GM23338 (cell line): ENCODE measurements around the gene NKX3-2. TPM values are rescaled to one million over a fixed set of nuclear protein-coding genes. Genes with fewer than 3 reads are reported as not detected.

ENCODE experiments used
- ATAC-seq: fragments of 200-7000 bp; cut with Tn5 transposase; 3 replicates; pipeline ENCODE4 v1.9.1; 2020
- DNase-seq: peaks from one replicate; pipeline ENCODE4 v3.0.0-alpha.2; 2015; ENCODE audit warnings: low spot score
- H2AFZ ChIP-seq: fragments of 200-600 bp; sonication (generic); 2 replicates; pipeline ENCODE4 v1.8.0; 2016; ENCODE audit warnings: antibody characterized with exemption, mild to moderate bottlenecking, moderate library complexity
- H3F3A ChIP-seq: fragments of 200-600 bp; sonication (generic); replicated peaks from 2 replicates; pipeline ENCODE4 v1.8.0; 2017; ENCODE audit warnings: antibody characterized with exemption, mixed run types, low read depth
- H3K27ac ChIP-seq: fragments of 200-600 bp; sonication (generic); 2 replicates; pipeline ENCODE4 v1.6.1; 2016; ENCODE audit warnings: low read depth
- H3K27me3 ChIP-seq: fragments of 200-600 bp; sonication (generic); 2 replicates; pipeline ENCODE4 v1.8.0; 2016; ENCODE audit warnings: mild to moderate bottlenecking, mixed run types, moderate library complexity; ENCODE audit not compliant: insufficient read depth
- H3K36me3 ChIP-seq: fragments of 200-600 bp; sonication (generic); 2 replicates; pipeline ENCODE4 v1.8.0; 2016; ENCODE audit warnings: mild to moderate bottlenecking; ENCODE audit not compliant: insufficient read depth
- H3K4me1 ChIP-seq: fragments of 200-600 bp; sonication (generic); 2 replicates; pipeline ENCODE4 v1.8.0; 2016; ENCODE audit warnings: mild to moderate bottlenecking, moderate library complexity; ENCODE audit not compliant: insufficient read depth
- H3K4me2 ChIP-seq: fragments of 200-600 bp; sonication (generic); 2 replicates; pipeline ENCODE4 v1.7.1; 2017; ENCODE audit warnings: mixed run types
- H3K4me3 ChIP-seq: fragments of 200-600 bp; sonication (generic); 2 replicates; pipeline ENCODE4 v1.6.1; 2016; ENCODE audit warnings: mixed run types
- H3K79me2 ChIP-seq: fragments of 200-600 bp; sonication (generic); replicated peaks from 2 replicates; pipeline ENCODE4 v1.8.0; 2017; ENCODE audit warnings: mild to moderate bottlenecking; ENCODE audit not compliant: insufficient read depth
- H3K9me2 ChIP-seq: fragments of 200-600 bp; sonication (generic); 2 replicates; pipeline ENCODE4 v1.8.0; 2017; ENCODE audit not compliant: insufficient read depth
- H4K20me1 ChIP-seq: fragments of 200-600 bp; sonication (generic); replicated peaks from 2 replicates; pipeline ENCODE4 v1.8.0; 2017; ENCODE audit warnings: mild to moderate bottlenecking; ENCODE audit not compliant: insufficient read depth
- H3K27ac Mint-ChIP-seq: 2 replicates; pipeline ENCODE4 v1.8.0; 2020; ENCODE audit warnings: inconsistent platforms, mild to moderate bottlenecking, moderate library complexity, mixed read lengths
- H3K27me3 Mint-ChIP-seq: 3 replicates; pipeline ENCODE4 v1.8.0; 2022; ENCODE audit warnings: low read depth, mild to moderate bottlenecking, moderate library complexity, mixed read lengths, inconsistent platforms; ENCODE audit not compliant: insufficient read depth, poor library complexity
- H3K36me3 Mint-ChIP-seq: 3 replicates; pipeline ENCODE4 v1.8.0; 2021; ENCODE audit warnings: low read depth, mild to moderate bottlenecking, inconsistent platforms, moderate library complexity, mixed read lengths
- H3K4me1 Mint-ChIP-seq: 3 replicates; pipeline ENCODE4 v1.8.0; 2020; ENCODE audit warnings: mild to moderate bottlenecking, inconsistent platforms, mixed read lengths
- H3K4me3 Mint-ChIP-seq: 3 replicates; pipeline ENCODE4 v1.8.0; 2021; ENCODE audit warnings: moderate library complexity, mild to moderate bottlenecking, inconsistent platforms, mixed read lengths
- H3K9me3 Mint-ChIP-seq: 3 replicates; pipeline ENCODE4 v1.8.0; 2020; ENCODE audit warnings: moderate library complexity, mild to moderate bottlenecking, inconsistent platforms, mixed read lengths
- CTCF ChIP-seq, 2 experiments: fragments of 200-600 bp in 1 of 2; sonication (generic) in 1 of 2; conservative IDR thresholded peaks; 2 replicates each; pipeline versions ENCODE4 v1.5.1 to v1.6.1; 2016 to 2017; ENCODE audit warnings: antibody characterized with exemption in 2 of 2, low read depth in 2 of 2, mild to moderate bottlenecking in 2 of 2, moderate library complexity in 1 of 2
- ETS1 ChIP-seq: IDR thresholded peaks from 2 replicates; pipeline ENCODE4 v1.6.1; 2016; ENCODE audit warnings: antibody characterized with exemption
- EZH2 ChIP-seq: fragments of 200-600 bp; sonication (generic); IDR thresholded peaks from one replicate; pipeline ENCODE4 v1.8.0; 2017; ENCODE audit warnings: antibody characterized with exemption, mild to moderate bottlenecking, low read depth; ENCODE audit not compliant: unreplicated experiment
- EZH2phosphoT487 ChIP-seq: fragments of 200-600 bp; sonication (generic); IDR thresholded peaks from one replicate; pipeline ENCODE4 v1.8.1; 2018; ENCODE audit warnings: antibody characterized with exemption; ENCODE audit not compliant: unreplicated experiment
- NANOG ChIP-seq: IDR thresholded peaks from 2 replicates; pipeline ENCODE4 v1.6.1; 2016; ENCODE audit warnings: antibody characterized with exemption, borderline replicate concordance
- STAT1 ChIP-seq: IDR thresholded peaks from one replicate; pipeline ENCODE4 v1.6.1; 2016; ENCODE audit warnings: antibody characterized with exemption; ENCODE audit not compliant: unreplicated experiment
- polyA plus RNA-seq: library from polyadenylated mRNA; unstranded; fragments of >200 nt; fragmentation: Nextera tagmentation; extraction: Ambion mirVana; gene quantifications from 2 replicates; pipeline ENCODE4 v1.2.1, GENCODE V29; 2016
- total RNA-seq: library from RNA; depleted of rRNA; stranded (reverse); fragments of >200 nt; shearing (Covaris generic); gene quantifications from 2 replicates; pipeline ENCODE4 v1.2.3, GENCODE V29; 2014

The NKX3-2 gene
- total and polyA plus RNA-seq, 2 experiments from 2014 or later = 0.14 TPM; not detected in 1

GRCh38 chr4:13538427-13538973 is 5.8 kb downstream of the NKX3-2 start:
- Histone ChIP-seq H3K27ac (no peak overlapping the region), H3K79me2 (no peaks in the 10 kb centered on the region), H3K27me3 (peaks cover 100% of the 10 kb centered on the region), H3K4me2 (peak overlapping the region; percentile 81; the same call in 1 of the 2 replicates), H3K4me3 (peak overlapping the region; percentile 51), H3K4me1 (peaks cover 92% of the 10 kb centered on the region), H2AFZ (no peak overlapping the region), H3F3A (peaks cover 68% of the 10 kb centered on the region), H4K20me1 (peaks cover 24% of the 10 kb centered on the region), H3K9me2 (no peaks in the 10 kb centered on the region), H3K36me3 (no peaks in the 10 kb centered on the region)
- H3K27me3 Mint-ChIP-seq = peaks cover 98% of the 10 kb centered on the region
- TF ChIP-seq EZH2 = peak; percentile 88
- no peak for TF ChIP-seq ETS1
- peak overlapping the region; percentile 32; the same call in 1 of the 3 replicates for H3K4me3 Mint-ChIP-seq
- no peak for ATAC-seq
- H3K36me3 Mint-ChIP-seq = peaks cover 5% of the 10 kb centered on the region; the same call in 1 of the 3 replicates
- H3K27ac Mint-ChIP-seq = no peak overlapping the region
- H3K4me1 Mint-ChIP-seq = peaks cover 55% of the 10 kb centered on the region
- no peak for DNase-seq
- peaks cover 6% of the 10 kb centered on the region; the same call in 2 of the 3 replicates for H3K9me3 Mint-ChIP-seq

- Mint-ChIP-seq H3K27me3 (peaks cover 98% of the 10 kb centered on the region), H3K27ac (no peak overlapping the region), H3K9me3 (peaks cover 6% of the 10 kb centered on the region; the same call in 2 of the 3 replicates), H3K36me3 (peaks cover 5% of the 10 kb centered on the region; the same call in 1 of the 3 replicates), H3K4me3 (no peak overlapping the region), H3K4me1 (peaks cover 53% of the 10 kb centered on the region)
- Histone ChIP-seq H3K4me2 (peak overlapping the region; percentile 65), H3K4me3 (peak overlapping the region; percentile 26; the same call in 1 of the 2 replicates), H3K9me2 (no peaks in the 10 kb centered on the region), H3F3A (peaks cover 67% of the 10 kb centered on the region), H2AFZ (no peak overlapping the region), H3K27me3 (peaks cover 100% of the 10 kb centered on the region), H4K20me1 (peaks cover 18% of the 10 kb centered on the region), H3K79me2 (no peaks in the 10 kb centered on the region), H3K27ac (no peak overlapping the region), H3K4me1 (peaks cover 90% of the 10 kb centered on the region), H3K36me3 (no peaks in the 10 kb centered on the region)
- ATAC-seq (no peak), DNase-seq (peak; percentile 58)
- peak; percentile 73 for TF ChIP-seq EZH2phosphoT487
- peak; percentile 98 for TF ChIP-seq EZH2
- TF ChIP-seq STAT1 = no peak
These were observed 6.5 kb downstream of the NKX3-2 start for GRCh38 chr4:13537832-13538177.

GRCh38 chr4:13537011-13537831 is 7.1 kb downstream of the NKX3-2 start:
- Histone ChIP-seq H2AFZ (no peak overlapping the region), H3K9me2 (no peaks in the 10 kb centered on the region), H3K36me3 (no peaks in the 10 kb centered on the region), H3K27me3 (peaks cover 100% of the 10 kb centered on the region), H3F3A (peaks cover 67% of the 10 kb centered on the region), H3K4me2 (peak overlapping the region; percentile 65), H4K20me1 (peaks cover 18% of the 10 kb centered on the region), H3K4me3 (peak overlapping the region; percentile 26), H3K4me1 (peaks cover 92% of the 10 kb centered on the region), H3K79me2 (no peaks in the 10 kb centered on the region), H3K27ac (no peak overlapping the region)
- H3K27ac Mint-ChIP-seq = no peak overlapping the region
- no peak overlapping the region for H3K4me3 Mint-ChIP-seq
- peaks cover 6% of the 10 kb centered on the region; the same call in 2 of the 3 replicates for H3K9me3 Mint-ChIP-seq
- H3K27me3 Mint-ChIP-seq = peaks cover 99% of the 10 kb centered on the region
- no peak for ATAC-seq
- H3K36me3 Mint-ChIP-seq = peaks cover 5% of the 10 kb centered on the region; the same call in 1 of the 3 replicates
- H3K4me1 Mint-ChIP-seq = peaks cover 57% of the 10 kb centered on the region
- peak; percentile 34 for DNase-seq
- TF ChIP-seq EZH2phosphoT487 = peak; percentile 96
- TF ChIP-seq NANOG = no peak
- no peak for TF ChIP-seq CTCF (conservative IDR thresholded peaks at IDR 0.05; ENCODE audit: low read depth in 2 of 2)
